ENCODE data around the gene ADAMTS20.
"Not testable (repeated sequence)": the region's sequence is repeated elsewhere in the genome, so short reads cannot be mapped to it uniquely, and the experiment has no call there.

The ADAMTS20 gene

GRCh38 chr12:43345023-43345422 lies 207.0 kb downstream of the ADAMTS20 start:
- no peak overlapping the region for H3K9ac ChIP-seq (ENCODE audit: low read length)
- no peaks in the 10 kb centered on the region for H3F3A ChIP-seq (ENCODE audit: insufficient read depth, low read length)
- no peaks in the 10 kb centered on the region for H4K20me1 ChIP-seq (ENCODE audit: insufficient read depth, low read length)
- no peaks in the 10 kb centered on the region for H3K36me3 ChIP-seq (replicated peaks; ENCODE audit: insufficient read depth, low read length)
- no peak overlapping the region for H3K4me2 ChIP-seq (ENCODE audit: low read depth, low read length)
- no peak overlapping the region for H3K27ac ChIP-seq (ENCODE audit: low read length)
- H3K4me3 ChIP-seq (ENCODE audit: low read length): no peak overlapping the region
- no peak overlapping the region for H2AFZ ChIP-seq (ENCODE audit: low read length)
- H3K27me3 ChIP-seq (replicated peaks; ENCODE audit: insufficient read depth, low read length): no peaks in the 10 kb centered on the region
- DNase-seq: no peak
- no peaks in the 10 kb centered on the region for H3K9me3 ChIP-seq (replicated peaks; ENCODE audit: insufficient read depth, low read length)
- H3K9me2 ChIP-seq (replicated peaks; ENCODE audit: insufficient read depth, low read length): no peaks in the 10 kb centered on the region
- peaks cover 10% of the 10 kb centered on the region for H3K4me1 ChIP-seq (ENCODE audit: low read length)
- TF ChIP-seq EZH2 (optimal IDR thresholded peaks at IDR 0.05; ENCODE audit: low read depth, low read length) (no peak), EZH2phosphoT487 (IDR thresholded peaks at IDR 0.05; ENCODE audit: low read length) (no peak), CTCF (IDR thresholded peaks at IDR 0.05; ENCODE audit: low read length) (no peak)
- no peaks in the 10 kb centered on the region for H3K79me2 ChIP-seq (ENCODE audit: low read length)

- peak overlapping the region; percentile 41; the same call in 1 of the 2 replicates for H3K4me2 ChIP-seq (ENCODE audit: low read depth, low read length)
- H3K36me3 ChIP-seq (replicated peaks; ENCODE audit: insufficient read depth, low read length); H3F3A ChIP-seq (ENCODE audit: insufficient read depth, low read length); H3K27ac ChIP-seq (ENCODE audit: low read length); DNase-seq; H3K27me3 ChIP-seq (replicated peaks; ENCODE audit: insufficient read depth, low read length); H3K9me3 ChIP-seq (replicated peaks; ENCODE audit: insufficient read depth, low read length); H3K79me2 ChIP-seq (ENCODE audit: low read length); H3K9me2 ChIP-seq (replicated peaks; ENCODE audit: insufficient read depth, low read length); H4K20me1 ChIP-seq (ENCODE audit: insufficient read depth, low read length); H3K4me3 ChIP-seq (ENCODE audit: low read length); H3K9ac ChIP-seq (ENCODE audit: low read length): not testable (repeated sequence)
- H3K4me1 ChIP-seq (ENCODE audit: low read length): peaks cover 29% of the 10 kb centered on the region
- 0 out of 2 replicates have a peak overlapping the region, but pooled peaks have one; percentile 12 for H2AFZ ChIP-seq (ENCODE audit: low read length)
Observed at GRCh38 chr12:43341785-43342313, 210.2 kb downstream of the ADAMTS20 start.

GRCh38 chr12:43338848-43339526 lies 213.0 kb downstream of the ADAMTS20 start:
- H3K9me2 ChIP-seq (replicated peaks; ENCODE audit: insufficient read depth, low read length): no peaks in the 10 kb centered on the region
- H4K20me1 ChIP-seq (ENCODE audit: insufficient read depth, low read length): no peaks in the 10 kb centered on the region
- H2AFZ ChIP-seq (ENCODE audit: low read length): no peak overlapping the region
- peaks cover 29% of the 10 kb centered on the region for H3K4me1 ChIP-seq (ENCODE audit: low read length)
- peak; percentile 76 for DNase-seq
- TF ChIP-seq EZH2 (optimal IDR thresholded peaks at IDR 0.05; ENCODE audit: low read depth, low read length): no peak
- peak; percentile 72 for TF ChIP-seq CTCF (IDR thresholded peaks at IDR 0.05; ENCODE audit: low read length)
- peak overlapping the region; percentile 14 for H3K4me2 ChIP-seq (ENCODE audit: low read depth, low read length)
- no peaks in the 10 kb centered on the region for H3K9me3 ChIP-seq (replicated peaks; ENCODE audit: insufficient read depth, low read length)
- no peak overlapping the region for H3K27ac ChIP-seq (ENCODE audit: low read length)
- no peak overlapping the region for H3K9ac ChIP-seq (ENCODE audit: low read length)
- H3F3A ChIP-seq (ENCODE audit: insufficient read depth, low read length): 0 out of 2 replicates have a peak, but pooled peaks cover 5% of the 10 kb centered on the region
- H3K36me3 ChIP-seq (replicated peaks; ENCODE audit: insufficient read depth, low read length): no peaks in the 10 kb centered on the region
- H3K27me3 ChIP-seq (replicated peaks; ENCODE audit: insufficient read depth, low read length): no peaks in the 10 kb centered on the region
- no peak overlapping the region for H3K4me3 ChIP-seq (ENCODE audit: low read length)
- no peaks in the 10 kb centered on the region for H3K79me2 ChIP-seq (ENCODE audit: low read length)

Measured in MM.1S (cell line).